Endothelial cell (in vitro differentiated cells): ENCODE results near the gene ZNF683. TPM values are rescaled to one million over a fixed set of nuclear protein-coding genes. Genes with fewer than 3 reads are reported as not detected.

Experiments used
- DNase-seq: peaks from one replicate; pipeline ENCODE4 v3.0.0; 2021; ENCODE audit warnings: low spot score
- H3K27ac Mint-ChIP-seq: one replicate; pipeline ENCODE4 v1.8.0; 2021; ENCODE audit warnings: mixed read lengths, inconsistent platforms; ENCODE audit not compliant: unreplicated experiment
- H3K27me3 Mint-ChIP-seq: one replicate; pipeline ENCODE4 v1.8.0; 2021; ENCODE audit warnings: mild to moderate bottlenecking, moderate library complexity, mixed read lengths, inconsistent platforms; ENCODE audit not compliant: unreplicated experiment
- H3K36me3 Mint-ChIP-seq: one replicate; pipeline ENCODE4 v1.8.0; 2021; ENCODE audit warnings: mild to moderate bottlenecking, low read depth, mixed read lengths, inconsistent platforms; ENCODE audit not compliant: unreplicated experiment
- H3K4me1 Mint-ChIP-seq: one replicate; pipeline ENCODE4 v1.8.0; 2021; ENCODE audit warnings: mild to moderate bottlenecking, mixed read lengths, inconsistent platforms; ENCODE audit not compliant: unreplicated experiment
- H3K4me3 Mint-ChIP-seq: one replicate; pipeline ENCODE4 v1.8.0; 2021; ENCODE audit warnings: mild to moderate bottlenecking, mixed read lengths, inconsistent platforms; ENCODE audit not compliant: unreplicated experiment
- H3K9me3 Mint-ChIP-seq: one replicate; pipeline ENCODE4 v1.8.0; 2021; ENCODE audit warnings: mixed read lengths, inconsistent platforms; ENCODE audit not compliant: unreplicated experiment
- total RNA-seq: library from RNA; stranded (reverse); fragmentation: NEBNext Ultra II Directional; extraction: Animal tissue kit (Norgen Biotek cat#: 25700); gene quantifications from one replicate; pipeline ENCODE4 v1.2.1, GENCODE V29; 2021; ENCODE audit not compliant: unreplicated experiment
- TF ChIP-seq, protein P1 (sequence below): fragments of 200-600 bp; sonication (generic); IDR thresholded peaks from one replicate; pipeline ENCODE4 v1.5.0; 2021; ENCODE audit warnings: antibody characterized with exemption; ENCODE audit not compliant: unreplicated experiment

ZNF683 gene
- total RNA-seq, 1 donor from 2014 or later = not detected

DNA sequence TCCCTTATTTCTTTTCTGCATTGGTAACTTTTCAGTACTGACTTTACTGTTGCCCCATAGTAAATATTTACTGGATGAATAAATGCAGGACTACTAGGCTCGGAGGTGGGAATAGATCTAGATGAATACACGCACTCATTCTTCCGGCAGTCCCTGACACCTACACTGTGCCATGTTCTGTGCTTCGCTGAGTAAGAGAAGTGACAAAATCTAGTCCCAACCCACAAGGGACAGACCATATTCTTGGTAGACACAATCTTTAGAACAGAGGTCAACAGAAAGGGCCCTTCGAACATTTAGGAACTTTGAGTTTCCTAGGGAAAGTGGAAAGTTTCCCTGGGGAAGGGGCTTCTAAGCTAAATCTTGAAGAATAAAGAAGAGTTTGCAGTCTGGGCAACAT is 58.0 kb downstream of the ZNF683 start:
- H3K27me3 Mint-ChIP-seq = peaks cover 6% of the 10 kb centered on the region
- no peak for DNase-seq
- peaks cover 10% of the 10 kb centered on the region for H3K4me1 Mint-ChIP-seq
- no peaks in the 10 kb centered on the region for H3K9me3 Mint-ChIP-seq
- H3K36me3 Mint-ChIP-seq = no peaks in the 10 kb centered on the region
- no peak overlapping the region for H3K27ac Mint-ChIP-seq
- H3K4me3 Mint-ChIP-seq = no peak overlapping the region
- TF ChIP-seq, protein P1, sequence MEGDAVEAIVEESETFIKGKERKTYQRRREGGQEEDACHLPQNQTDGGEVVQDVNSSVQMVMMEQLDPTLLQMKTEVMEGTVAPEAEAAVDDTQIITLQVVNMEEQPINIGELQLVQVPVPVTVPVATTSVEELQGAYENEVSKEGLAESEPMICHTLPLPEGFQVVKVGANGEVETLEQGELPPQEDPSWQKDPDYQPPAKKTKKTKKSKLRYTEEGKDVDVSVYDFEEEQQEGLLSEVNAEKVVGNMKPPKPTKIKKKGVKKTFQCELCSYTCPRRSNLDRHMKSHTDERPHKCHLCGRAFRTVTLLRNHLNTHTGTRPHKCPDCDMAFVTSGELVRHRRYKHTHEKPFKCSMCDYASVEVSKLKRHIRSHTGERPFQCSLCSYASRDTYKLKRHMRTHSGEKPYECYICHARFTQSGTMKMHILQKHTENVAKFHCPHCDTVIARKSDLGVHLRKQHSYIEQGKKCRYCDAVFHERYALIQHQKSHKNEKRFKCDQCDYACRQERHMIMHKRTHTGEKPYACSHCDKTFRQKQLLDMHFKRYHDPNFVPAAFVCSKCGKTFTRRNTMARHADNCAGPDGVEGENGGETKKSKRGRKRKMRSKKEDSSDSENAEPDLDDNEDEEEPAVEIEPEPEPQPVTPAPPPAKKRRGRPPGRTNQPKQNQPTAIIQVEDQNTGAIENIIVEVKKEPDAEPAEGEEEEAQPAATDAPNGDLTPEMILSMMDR = no peak

Other genes starting within 250 kb of the ZNF683 start
- gene FAM110D, start 213.7 kb downstream of the ZNF683 start, total RNA-seq = 13.5 TPM
- not detected for gene C1orf232, start 203.8 kb downstream of the ZNF683 start, total RNA-seq
- gene ZNF593, start 202.8 kb downstream of the ZNF683 start, total RNA-seq = 17.9 TPM
- not detected for gene ZNF593OS, start 200.9 kb downstream of the ZNF683 start, total RNA-seq
- 10.0 TPM for gene CNKSR1, start 195.3 kb downstream of the ZNF683 start, total RNA-seq
- gene CATSPER4, start 182.1 kb downstream of the ZNF683 start, total RNA-seq = not detected
- gene CEP85, start 138.6 kb downstream of the ZNF683 start, total RNA-seq = 9.7 TPM
- gene SH3BGRL3, start 92.7 kb downstream of the ZNF683 start, total RNA-seq = 226 TPM
- gene UBXN11, start 66.1 kb downstream of the ZNF683 start, total RNA-seq = 16.0 TPM
- gene CD52, start 54.8 kb downstream of the ZNF683 start, total RNA-seq = 21.8 TPM
- 1.4 TPM for gene CRYBG2, start 18.6 kb downstream of the ZNF683 start, total RNA-seq
- 107 TPM for gene LIN28A, start 38.1 kb upstream of the ZNF683 start, total RNA-seq
- 63.5 TPM for gene DHDDS, start 59.6 kb upstream of the ZNF683 start, total RNA-seq
- 171 TPM for gene HMGN2, start 99.7 kb upstream of the ZNF683 start, total RNA-seq
- gene RPS6KA1, start 157.0 kb upstream of the ZNF683 start, total RNA-seq = 25.3 TPM